Tibial nerve (tissue), 4 donors: ENCODE data around the gene ST8SIA6. TPM values are rescaled to one million over a fixed set of nuclear protein-coding genes. Genes with fewer than 3 reads are reported as not detected.
"Not testable (repeated sequence)": the region's sequence is repeated elsewhere in the genome, so short reads cannot be mapped to it uniquely, and the experiment has no call there.

ENCODE experiments used
- DNase-seq, 2 donors: peaks; one replicate each; pipeline ENCODE4 v3.0.0-alpha.2; 2019; ENCODE audit warnings: low spot score in 2 of 2
- H3K27ac ChIP-seq, 4 donors: fragments of 200-600 bp; sonication (generic) in 3 of 4; one replicate each; pipeline ENCODE4 v1.5.1; 2017 to 2019; ENCODE audit warnings: mild to moderate bottlenecking in 1 of 4
- H3K27me3 ChIP-seq, 2 donors: fragments of 200-600 bp; sonication (generic) in 1 of 2; one replicate each; pipeline versions ENCODE4 v1.5.1 to v1.6.0; 2017 to 2019
- H3K36me3 ChIP-seq, 3 donors: fragments of 200-600 bp; sonication (generic); one replicate each; pipeline ENCODE4 v1.5.1; 2018 to 2019
- H3K4me1 ChIP-seq, 4 donors: fragments of 200-600 bp; sonication (generic) in 3 of 4; one replicate each; pipeline ENCODE4 v1.5.1; 2017 to 2019
- H3K4me3 ChIP-seq, 4 donors: fragments of 200-600 bp; sonication (generic) in 3 of 4; one replicate each; pipeline ENCODE4 v1.5.1; 2017 to 2019; ENCODE audit warnings: mild to moderate bottlenecking in 1 of 4, moderate library complexity in 1 of 4
- H3K9me3 ChIP-seq, 4 donors: fragments of 200-600 bp; sonication (generic) in 3 of 4; one replicate each; pipeline ENCODE4 v1.5.1; 2017 to 2019
- CTCF ChIP-seq, 5 experiments: fragments of 200-600 bp in 3 of 5; fragments of 450-650 bp in 2 of 5; sonication (generic) in 3 of 5; IDR thresholded peaks; one replicate each; pipeline ENCODE4 v1.5.1; 2016 to 2019; ENCODE audit warnings: antibody characterized with exemption in 5 of 5, mild to moderate bottlenecking in 3 of 5, moderate library complexity in 2 of 5
- EP300 ChIP-seq, 2 donors: sonication (generic); formaldehyde crosslinking; IDR thresholded peaks; one replicate each; pipeline ENCODE4 v1.6.1; 2017; ENCODE audit warnings: antibody characterized with exemption in 2 of 2, mild to moderate bottlenecking in 1 of 2
- POLR2A ChIP-seq, 2 donors: fragments of 450-650 bp; IDR thresholded peaks; one replicate each; pipeline ENCODE4 v1.6.1; 2017; ENCODE audit warnings: antibody characterized with exemption in 2 of 2, mild to moderate bottlenecking in 2 of 2, moderate library complexity in 2 of 2
- WGBS, 2 donors: methylation state at CpG; one replicate each; pipeline ENCODE4 v1.1.5; 2018; 5-methylcytosine and 5-hydroxymethylcytosine counted together
- total RNA-seq, 4 donors: library from RNA; depleted of rRNA; stranded (reverse); fragments of >200 nt; gene quantifications; one replicate each; pipeline ENCODE4 v1.1.0, GENCODE V29; 2016

Gene ST8SIA6
- total RNA-seq, 4 donors from 2014 or later, result 1.9 to 4.2 (median 3.5) TPM

GRCh38 chr10:17340144-17340829 is 114.1 kb downstream of the ST8SIA6 start:
- no peak for DNase-seq
- no peaks in the 10 kb centered on the region for H3K36me3 ChIP-seq
- peaks cover 0 to 19% (median 0%) of the 10 kb centered on the region in 4 donors for H3K9me3 ChIP-seq
- WGBS, 2 donors, result 82 to 87% methylated on average over 13 of the region's 13 CpGs
- H3K4me3 ChIP-seq, result no peak overlapping the region
- no peak overlapping the region for H3K27ac ChIP-seq
- TF ChIP-seq CTCF (IDR thresholded peaks at IDR 0.05) (no peak), POLR2A (IDR thresholded peaks at IDR 0.05) (no peak), EP300 (IDR thresholded peaks at IDR 0.05) (no peak)
- H3K27me3 ChIP-seq, result no peaks in the 10 kb centered on the region
- no peaks in the 10 kb centered on the region for H3K4me1 ChIP-seq

- Histone ChIP-seq H3K36me3 (no peaks in the 10 kb centered on the region), H3K27ac (no peak overlapping the region), H3K4me3 (no peak overlapping the region), H3K27me3 (no peaks in the 10 kb centered on the region), H3K9me3 (peaks cover 0 to 6% (median 0%) of the 10 kb centered on the region in 4 donors), H3K4me1 (no peaks in the 10 kb centered on the region)
- DNase-seq, result no peak
- WGBS, 2 donors, result 63% methylated on average over 2 of the region's 2 CpGs
- TF ChIP-seq EP300 (IDR thresholded peaks at IDR 0.05) (no peak), CTCF (IDR thresholded peaks at IDR 0.05) (no peak), POLR2A (IDR thresholded peaks at IDR 0.05) (no peak)
Measured at GRCh38 chr10:17335065-17335464, 119.3 kb downstream of the ST8SIA6 start.

- WGBS, 2 donors, result 83 to 84% methylated on average over 2 of the region's 2 CpGs
- no peak overlapping the region for H3K27ac ChIP-seq
- H3K9me3 ChIP-seq, result no peaks in the 10 kb centered on the region
- H3K36me3 ChIP-seq, result no peaks in the 10 kb centered on the region
- TF ChIP-seq CTCF (IDR thresholded peaks at IDR 0.05) (no peak), EP300 (IDR thresholded peaks at IDR 0.05) (no peak)
- no peaks in the 10 kb centered on the region for H3K4me1 ChIP-seq
- no peak for DNase-seq
- H3K4me3 ChIP-seq, result no peak overlapping the region
- no peaks in the 10 kb centered on the region for H3K27me3 ChIP-seq
Measured at GRCh38 chr10:17330501-17330900, 123.9 kb downstream of the ST8SIA6 start.

- WGBS, 2 donors, result 54 to 65% methylated on average over 4 of the region's 4 CpGs
- no peaks in the 10 kb centered on the region for H3K4me1 ChIP-seq
Measured at GRCh38 chr10:17326377-17326776, 128.0 kb downstream of the ST8SIA6 start.

GRCh38 chr10:17321957-17322356 is 132.4 kb downstream of the ST8SIA6 start:
- not testable (repeated sequence) for H3K27me3 ChIP-seq, H3K4me3 ChIP-seq, H3K36me3 ChIP-seq, DNase-seq, H3K4me1 ChIP-seq, H3K27ac ChIP-seq, H3K9me3 ChIP-seq
- whole genome bisulfite sequencing, 2 donors, result 86 to 87% methylated on average over 3 of the region's 3 CpGs

More at GRCh38 chr10:17326377-17326776, 128.0 kb downstream of the ST8SIA6 start:
- Histone ChIP-seq H3K36me3 (no peaks in the 10 kb centered on the region), H3K27me3 (no peaks in the 10 kb centered on the region), H3K4me3 (no peak overlapping the region), H3K27ac (no peak overlapping the region), H3K9me3 (no peaks in the 10 kb centered on the region)
- DNase-seq, result no peak
- no peak for TF ChIP-seq EP300 (IDR thresholded peaks at IDR 0.05)
- TF ChIP-seq CTCF (IDR thresholded peaks at IDR 0.05), result no peak
- no peak for TF ChIP-seq POLR2A (IDR thresholded peaks at IDR 0.05)
